GM19463 (cell line): Measurements from ENCODE around the gene NPLOC4.

ENCODE experiments used
- ATAC-seq: cut with Tn5 transposase; IDR thresholded peaks from one replicate; pipeline ENCODE4 v1.9.1; 2021; ENCODE audit warnings: mild to moderate bottlenecking, moderate library complexity; ENCODE audit not compliant: unreplicated experiment

NPLOC4 gene

DNA sequence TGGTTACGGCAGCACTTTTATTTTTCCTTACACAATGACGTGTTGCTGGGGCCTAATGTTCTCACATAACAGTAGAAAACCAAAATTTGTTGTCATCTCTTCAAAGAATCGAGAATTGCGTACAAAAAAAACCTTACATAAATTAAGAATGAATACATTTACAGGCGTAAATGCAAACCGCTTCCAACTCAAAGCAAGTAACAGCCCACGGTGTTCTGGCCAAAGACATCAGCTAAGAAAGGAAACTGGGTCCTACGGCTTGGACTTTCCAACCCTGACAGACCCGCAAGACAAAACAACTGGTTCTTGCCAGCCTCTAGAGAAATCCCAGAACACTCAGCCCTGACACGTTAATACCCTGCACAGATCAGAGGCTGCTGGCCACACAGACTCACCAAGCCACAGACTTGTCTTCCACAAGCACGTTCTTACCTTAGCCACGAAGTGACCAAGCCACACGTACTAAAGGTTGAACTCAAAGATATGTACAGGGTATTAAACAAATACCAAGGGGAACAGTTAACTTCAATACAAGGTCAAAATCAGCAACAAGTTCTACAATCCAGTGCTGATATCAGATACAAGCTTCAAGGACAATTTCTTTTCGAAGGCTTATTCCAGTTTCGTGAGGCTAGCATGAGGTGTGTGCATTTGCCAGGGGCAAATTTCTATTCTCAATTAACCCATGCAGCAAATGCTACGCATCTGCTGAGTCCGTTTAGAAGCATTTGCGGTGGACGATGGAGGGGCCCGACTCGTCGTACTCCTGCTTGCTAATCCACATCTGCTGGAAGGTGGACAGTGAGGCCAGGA is 126.7 kb downstream of the NPLOC4 start:
- ATAC-seq: no peak

DNA sequence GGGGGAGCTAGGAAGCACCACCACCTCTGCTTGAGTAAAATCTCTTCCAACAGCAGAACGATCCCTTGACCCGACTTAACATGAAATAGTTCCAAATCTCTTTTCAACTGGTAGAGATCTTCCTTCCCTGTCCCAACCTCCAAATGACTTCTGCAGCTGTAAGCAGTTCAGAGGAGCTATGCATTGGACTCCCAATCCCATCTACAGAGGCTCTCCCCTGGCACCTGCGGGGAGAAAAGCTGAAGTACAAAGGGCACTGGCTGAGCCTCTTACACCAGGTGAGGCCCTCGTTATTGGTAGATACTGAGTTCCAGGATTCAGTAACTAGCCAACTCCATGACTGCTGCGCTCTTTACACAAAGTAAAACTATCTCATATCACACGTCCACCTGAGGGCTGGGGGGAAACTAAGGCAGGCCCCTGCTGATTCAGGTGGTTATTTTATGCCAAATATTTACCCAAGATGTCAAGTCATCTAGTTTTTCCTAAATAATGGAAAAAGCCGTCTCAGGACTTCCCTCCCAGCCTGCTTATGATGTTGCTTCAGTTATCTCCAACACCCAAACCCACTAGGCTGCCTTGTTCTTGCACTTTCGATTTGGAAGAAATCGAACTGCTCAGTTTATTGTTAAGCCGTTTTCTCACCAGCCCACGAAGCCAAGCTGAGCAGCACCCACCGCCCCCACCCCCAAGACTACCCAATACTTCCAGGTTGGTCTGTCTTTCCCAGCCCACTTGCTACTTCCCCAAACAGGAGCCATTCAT is 127.5 kb downstream of the NPLOC4 start:
- ATAC-seq: no peak

DNA sequence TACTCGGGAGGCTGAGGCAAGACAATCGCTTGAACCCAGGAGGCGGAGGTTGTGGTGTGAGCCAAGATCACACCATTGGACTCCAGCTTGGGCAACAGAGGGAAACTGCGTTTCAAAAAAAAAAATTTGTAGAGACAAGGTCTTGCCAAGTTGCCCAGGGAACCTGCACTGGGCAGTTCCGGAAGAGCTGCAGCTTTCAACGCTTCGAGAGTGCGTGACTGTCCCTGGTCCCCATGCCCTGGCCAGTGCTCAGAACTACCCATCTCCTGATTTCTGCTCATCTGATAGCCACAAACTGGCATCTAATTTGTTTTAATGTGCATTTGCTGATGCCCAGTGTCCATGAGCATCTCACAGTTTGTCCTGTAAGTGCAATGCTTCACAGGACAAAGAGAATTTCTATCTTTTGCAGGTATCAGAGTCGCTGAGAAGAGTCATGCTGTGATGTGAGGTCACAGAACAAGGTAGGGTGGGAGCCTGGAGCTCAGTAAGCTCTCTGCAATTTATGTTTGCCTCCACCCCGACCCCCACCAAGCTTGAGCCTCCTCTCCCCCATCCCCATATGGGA is 128.2 kb downstream of the NPLOC4 start:
- ATAC-seq: no peak
